Measurements from ENCODE around the gene USP24. TPM values are rescaled to one million over a fixed set of nuclear protein-coding genes. Genes with fewer than 3 reads are reported as not detected.

USP24 gene
- total and polyA plus RNA-seq, 12 donors, result 11.3 to 45.1 (median 25.9) TPM

DNA sequence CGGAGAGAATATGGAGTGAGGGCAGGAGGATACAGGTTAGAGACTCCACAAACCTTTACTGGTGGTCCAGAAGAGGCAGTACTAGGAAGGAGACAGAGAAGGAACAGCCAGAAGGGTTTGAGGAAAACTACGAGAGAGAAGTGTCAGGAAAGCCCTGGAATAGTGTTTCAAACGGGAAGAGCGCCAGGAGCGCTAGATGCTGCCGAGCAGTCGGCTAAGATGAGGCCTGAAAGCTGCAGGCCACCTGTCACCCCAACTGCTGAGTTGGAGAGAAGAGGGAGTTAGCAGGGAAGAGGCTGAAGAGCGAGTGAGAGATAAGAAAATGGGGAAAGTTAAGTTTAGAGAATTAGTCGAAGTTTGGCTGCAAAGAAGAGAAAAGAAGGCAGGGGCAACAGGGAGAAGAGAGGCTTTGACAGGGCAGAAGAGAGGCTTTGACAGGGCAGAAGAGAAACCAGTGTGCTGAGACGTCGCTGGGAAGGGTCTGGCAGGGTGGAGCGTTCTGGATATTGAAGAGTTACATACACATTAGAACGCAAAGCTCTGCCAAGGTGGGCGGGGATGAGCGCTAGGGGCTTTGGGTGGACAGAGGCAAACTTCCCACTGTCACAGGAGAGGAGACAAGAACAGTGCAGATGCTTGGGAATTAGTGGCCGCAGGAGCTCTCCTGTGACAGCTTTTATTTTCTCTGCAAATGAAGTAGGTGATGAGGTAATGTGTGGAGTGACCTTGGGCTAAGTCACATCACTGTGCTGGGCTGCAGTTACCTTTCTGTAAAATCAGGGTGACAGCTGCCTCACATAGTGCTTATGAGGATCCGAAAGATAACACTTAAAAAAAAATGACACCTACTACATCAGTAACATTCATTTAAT lies 144.6 kb downstream of the USP24 start:
- no peak overlapping the region for H3K4me3 ChIP-seq

DNA sequence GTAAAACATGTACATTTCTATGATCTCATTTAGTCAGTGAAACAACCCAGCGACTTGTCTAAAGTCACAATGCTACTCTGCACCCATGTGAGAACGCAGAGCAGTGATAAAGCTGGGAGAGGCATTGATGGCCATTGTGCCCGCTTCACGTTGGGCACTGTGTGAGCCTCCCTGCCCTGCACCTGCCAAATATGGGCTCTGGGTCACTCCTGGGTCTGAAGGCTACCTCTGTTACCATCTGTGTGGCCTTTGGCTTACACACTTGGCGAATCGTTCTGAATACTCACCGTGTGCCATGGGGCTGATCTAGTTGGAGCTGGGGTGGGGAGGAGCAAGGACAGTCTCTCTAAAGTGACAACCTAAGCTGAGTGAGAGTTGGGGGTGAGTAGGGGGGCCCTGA lies 145.9 kb downstream of the USP24 start:
- TF ChIP-seq, protein P1, sequence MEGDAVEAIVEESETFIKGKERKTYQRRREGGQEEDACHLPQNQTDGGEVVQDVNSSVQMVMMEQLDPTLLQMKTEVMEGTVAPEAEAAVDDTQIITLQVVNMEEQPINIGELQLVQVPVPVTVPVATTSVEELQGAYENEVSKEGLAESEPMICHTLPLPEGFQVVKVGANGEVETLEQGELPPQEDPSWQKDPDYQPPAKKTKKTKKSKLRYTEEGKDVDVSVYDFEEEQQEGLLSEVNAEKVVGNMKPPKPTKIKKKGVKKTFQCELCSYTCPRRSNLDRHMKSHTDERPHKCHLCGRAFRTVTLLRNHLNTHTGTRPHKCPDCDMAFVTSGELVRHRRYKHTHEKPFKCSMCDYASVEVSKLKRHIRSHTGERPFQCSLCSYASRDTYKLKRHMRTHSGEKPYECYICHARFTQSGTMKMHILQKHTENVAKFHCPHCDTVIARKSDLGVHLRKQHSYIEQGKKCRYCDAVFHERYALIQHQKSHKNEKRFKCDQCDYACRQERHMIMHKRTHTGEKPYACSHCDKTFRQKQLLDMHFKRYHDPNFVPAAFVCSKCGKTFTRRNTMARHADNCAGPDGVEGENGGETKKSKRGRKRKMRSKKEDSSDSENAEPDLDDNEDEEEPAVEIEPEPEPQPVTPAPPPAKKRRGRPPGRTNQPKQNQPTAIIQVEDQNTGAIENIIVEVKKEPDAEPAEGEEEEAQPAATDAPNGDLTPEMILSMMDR (IDR thresholded peaks at IDR 0.05), result no peak
- TF ChIP-seq POLR2A (IDR thresholded peaks at IDR 0.05), result no peak
- Histone ChIP-seq H3K27ac (no peak overlapping the region), H3K4me3 (no peak overlapping the region), H3K4me1 (replicated peaks in 1 of 2) (peaks cover 0 to 8% of the 10 kb centered on the region in 2 donors), H3K36me3 (replicated peaks in 1 of 2) (peaks cover 0 to 55% of the 10 kb centered on the region in 2 donors), H3K27me3 (no peaks in the 10 kb centered on the region), H3K9me3 (replicated peaks in 1 of 3) (no peaks in the 10 kb centered on the region)
- intact Hi-C loops (cut with DNase I), result no loop called here
- 90 to 94% (median 94%) methylated on average over 7 of the region's 7 CpGs for WGBS, 4 donors
- no peak for DNase-seq

More for the DNA sequence above, 144.6 kb downstream of the USP24 start:
- Histone ChIP-seq H3K27ac (no peak overlapping the region), H3K36me3 (replicated peaks in 1 of 2) (peaks cover 0 to 65% of the 10 kb centered on the region in 2 donors), H3K27me3 (no peaks in the 10 kb centered on the region), H3K9me3 (replicated peaks in 1 of 3) (no peaks in the 10 kb centered on the region), H3K4me1 (replicated peaks in 1 of 2) (peaks cover 0 to under 1% of the 10 kb centered on the region in 2 donors)
- no peak for TF ChIP-seq POLR2A (IDR thresholded peaks at IDR 0.05)
- TF ChIP-seq, protein P1 (IDR thresholded peaks at IDR 0.05), result no peak
- 87 to 91% (median 87%) methylated on average over 17 of the region's 17 CpGs for WGBS, 4 donors
- intact Hi-C loops (cut with DNase I), result no loop called here
- no peak for DNase-seq

DNA sequence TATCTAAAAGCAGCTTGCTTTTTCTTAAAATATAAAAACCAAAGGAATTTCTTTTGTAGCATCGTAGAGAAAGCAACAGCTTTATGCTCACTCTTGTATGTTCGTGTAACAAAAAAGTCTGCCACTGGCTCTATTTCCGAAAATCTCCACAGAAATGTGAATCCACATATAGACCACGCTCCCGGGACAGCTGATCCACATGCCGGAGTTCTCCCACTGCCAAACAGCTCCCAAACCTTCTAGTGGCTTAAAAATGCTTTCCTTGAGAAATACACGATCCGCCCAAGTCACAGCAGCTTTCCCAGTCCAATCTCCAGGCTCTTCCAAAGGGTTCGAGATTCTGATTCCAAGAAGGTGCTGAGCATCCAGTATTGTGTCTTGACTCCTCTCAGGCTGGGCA lies 146.5 kb downstream of the USP24 start:
- Histone ChIP-seq H3K27ac (no peak overlapping the region), H3K4me3 (no peak overlapping the region), H3K9me3 (replicated peaks in 1 of 3) (no peaks in the 10 kb centered on the region), H3K27me3 (no peaks in the 10 kb centered on the region), H3K4me1 (replicated peaks in 1 of 2) (peaks cover 0 to 8% of the 10 kb centered on the region in 2 donors), H3K36me3 (replicated peaks in 1 of 2) (peaks cover 0 to 48% of the 10 kb centered on the region in 2 donors)
- intact Hi-C loops (cut with DNase I), result no loop called here
- no peak for DNase-seq
- 93 to 97% (median 96%) methylated on average over 9 of the region's 9 CpGs for WGBS, 4 donors
- TF ChIP-seq, protein P1 (IDR thresholded peaks at IDR 0.05), result no peak
- TF ChIP-seq POLR2A (IDR thresholded peaks at IDR 0.05), result no peak

DNA sequence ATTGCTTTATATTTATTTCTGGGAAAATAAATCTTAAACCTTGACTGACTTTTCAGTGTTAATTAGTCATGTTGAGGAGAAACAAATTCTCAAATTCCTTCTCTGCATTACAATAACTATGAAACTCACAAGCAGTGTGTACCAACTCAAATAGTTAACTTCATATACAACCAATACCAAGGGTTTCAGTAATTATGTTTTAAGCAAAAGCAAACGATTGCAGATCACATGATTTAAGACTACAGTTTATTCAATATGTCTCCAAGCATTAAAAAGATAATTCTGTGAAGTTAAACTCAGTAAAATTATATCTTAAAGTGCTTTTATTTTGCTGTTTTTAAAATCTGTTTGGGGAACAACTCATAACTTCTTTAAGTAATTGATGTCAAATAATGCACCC lies 147.2 kb downstream of the USP24 start:
- Histone ChIP-seq H3K4me3 (no peak overlapping the region), H3K9me3 (replicated peaks in 1 of 3) (no peaks in the 10 kb centered on the region), H3K27ac (no peak overlapping the region), H3K36me3 (replicated peaks in 1 of 2) (peaks cover 0 to 41% of the 10 kb centered on the region in 2 donors), H3K4me1 (replicated peaks in 1 of 2) (peaks cover 0 to 8% of the 10 kb centered on the region in 2 donors), H3K27me3 (no peaks in the 10 kb centered on the region)
- intact Hi-C loops (cut with DNase I), result no loop called here
- TF ChIP-seq, protein P1 (IDR thresholded peaks at IDR 0.05), result no peak
- no peak for TF ChIP-seq POLR2A (IDR thresholded peaks at IDR 0.05)
- 62 to 81% (median 75%) methylated on average over 1 of the region's 1 CpG for WGBS, 4 donors
- DNase-seq, result no peak
